HG03558 (cell line): ENCODE data around the gene SLC27A4.
"Not testable (repeated sequence)": the region's sequence is repeated elsewhere in the genome, so short reads cannot be mapped to it uniquely, and the experiment has no call there.

Experiments
- ATAC-seq: cut with Tn5 transposase; IDR thresholded peaks from one replicate; pipeline ENCODE4 v1.9.1; 2021; ENCODE audit warnings: moderate number of reproducible peaks; ENCODE audit not compliant: unreplicated experiment; ENCODE audit errors: extremely low read depth

The SLC27A4 gene

DNA sequence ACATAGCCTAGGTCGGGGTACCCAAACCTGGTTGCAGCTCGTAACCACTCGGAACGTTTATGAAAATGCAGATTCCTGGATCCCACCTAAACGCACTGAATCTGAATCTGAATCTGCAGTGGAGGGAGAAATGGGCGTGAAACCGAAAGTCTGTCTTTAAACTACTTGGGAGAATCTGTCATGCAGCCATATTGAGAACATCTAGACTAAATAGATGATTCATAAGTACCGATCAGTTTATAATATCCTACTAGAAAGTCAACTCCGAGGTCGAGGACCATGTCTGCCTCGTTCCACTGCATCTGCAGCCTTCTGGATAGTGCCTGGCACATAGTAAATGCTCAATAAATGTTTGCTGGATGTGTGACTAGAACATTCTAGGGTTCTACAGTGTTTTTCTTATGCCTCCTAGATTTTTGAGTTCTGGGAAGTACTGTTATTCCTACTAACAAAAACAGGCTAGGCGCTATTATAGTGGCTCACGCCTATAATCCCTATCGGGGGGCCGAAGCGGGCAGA is 17.1 kb upstream of the SLC27A4 start:
- ATAC-seq, result no peak

GRCh38 chr9:128323791-128324190 is 16.5 kb upstream of the SLC27A4 start:
- no peak for ATAC-seq

DNA sequence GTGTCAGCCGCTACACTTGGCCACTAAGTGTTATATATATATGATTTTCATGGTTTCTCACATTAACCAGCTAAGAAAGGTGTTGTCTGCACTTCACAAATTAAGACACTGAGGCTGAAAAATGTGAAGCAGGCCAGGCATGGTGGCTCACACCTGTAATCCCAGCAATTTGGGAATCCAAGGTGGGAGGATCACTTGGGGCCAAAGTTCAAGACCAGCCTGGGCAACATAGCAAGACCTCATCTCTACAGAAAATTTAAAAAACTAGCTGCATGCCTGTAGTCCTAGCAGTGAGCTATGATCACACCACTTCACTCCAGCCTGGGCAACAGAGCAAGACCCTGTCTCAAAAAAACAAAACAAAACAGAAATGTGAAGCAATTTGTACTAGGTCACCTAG is 15.9 kb upstream of the SLC27A4 start:
- no peak for ATAC-seq

- no peak for ATAC-seq
Observed at GRCh38 chr9:128325629-128326028, 14.7 kb upstream of the SLC27A4 start.

- no peak for ATAC-seq
Observed at GRCh38 chr9:128333451-128333869, 6.9 kb upstream of the SLC27A4 start.

DNA sequence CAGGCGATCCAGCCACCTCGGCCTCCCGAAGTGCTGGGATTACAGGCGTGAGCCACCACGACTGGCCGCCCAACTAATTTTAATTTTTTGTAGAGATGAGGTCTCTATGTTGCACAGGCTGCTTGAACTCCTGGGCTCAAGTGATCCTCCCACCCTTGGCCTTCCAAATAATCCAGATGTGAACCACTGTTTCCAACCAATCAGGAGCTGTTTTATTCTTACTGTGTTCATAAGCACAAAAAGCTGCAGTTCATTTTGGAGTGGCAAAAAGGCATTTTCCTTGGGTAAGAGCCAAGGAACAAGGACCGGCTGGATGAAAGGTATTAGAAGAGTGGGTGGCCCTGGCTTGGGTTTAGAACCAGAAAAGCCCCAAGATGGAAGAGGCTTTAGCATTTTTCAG is 5.2 kb upstream of the SLC27A4 start:
- ATAC-seq, result no peak

DNA sequence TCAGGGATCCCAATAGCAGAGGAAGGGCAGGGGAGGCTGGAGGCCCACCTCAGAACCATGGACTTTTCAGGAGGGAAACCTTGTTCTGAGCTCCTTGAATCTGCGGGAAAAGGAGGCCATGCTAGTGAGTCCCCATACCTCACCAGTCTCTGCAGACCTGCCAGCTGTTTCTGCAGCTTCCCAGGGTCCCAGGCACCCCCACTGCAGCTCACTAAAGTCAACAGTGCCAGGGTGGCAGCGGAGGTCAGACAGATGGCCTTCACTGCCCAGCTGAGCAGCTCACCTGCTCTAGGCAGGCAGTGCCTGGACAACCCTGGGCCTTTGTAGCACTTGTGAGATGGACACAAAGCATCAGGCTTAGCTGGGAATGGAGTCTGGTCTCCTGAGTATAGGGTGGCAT is 4.4 kb upstream of the SLC27A4 start:
- ATAC-seq, result no peak

DNA sequence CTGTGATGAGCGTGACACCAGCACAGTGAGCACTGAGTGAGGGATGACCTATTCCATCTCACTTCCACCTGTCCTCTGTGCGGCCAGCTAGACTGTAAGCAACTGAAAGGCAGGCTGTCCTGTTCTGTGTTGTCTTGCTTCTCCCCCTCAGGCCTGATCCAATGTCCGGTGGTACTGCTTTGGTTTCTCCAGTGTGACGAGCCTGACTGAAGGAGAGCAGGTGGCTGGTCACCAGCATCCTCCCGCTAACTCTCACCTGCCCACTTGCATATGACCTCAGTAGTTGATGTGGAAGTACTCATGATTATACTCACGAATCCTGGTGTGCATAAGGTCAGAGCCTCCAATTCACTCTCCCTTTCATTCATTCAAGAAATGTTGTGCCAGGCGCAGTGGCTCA is 2.4 kb upstream of the SLC27A4 start:
- no peak for ATAC-seq

DNA sequence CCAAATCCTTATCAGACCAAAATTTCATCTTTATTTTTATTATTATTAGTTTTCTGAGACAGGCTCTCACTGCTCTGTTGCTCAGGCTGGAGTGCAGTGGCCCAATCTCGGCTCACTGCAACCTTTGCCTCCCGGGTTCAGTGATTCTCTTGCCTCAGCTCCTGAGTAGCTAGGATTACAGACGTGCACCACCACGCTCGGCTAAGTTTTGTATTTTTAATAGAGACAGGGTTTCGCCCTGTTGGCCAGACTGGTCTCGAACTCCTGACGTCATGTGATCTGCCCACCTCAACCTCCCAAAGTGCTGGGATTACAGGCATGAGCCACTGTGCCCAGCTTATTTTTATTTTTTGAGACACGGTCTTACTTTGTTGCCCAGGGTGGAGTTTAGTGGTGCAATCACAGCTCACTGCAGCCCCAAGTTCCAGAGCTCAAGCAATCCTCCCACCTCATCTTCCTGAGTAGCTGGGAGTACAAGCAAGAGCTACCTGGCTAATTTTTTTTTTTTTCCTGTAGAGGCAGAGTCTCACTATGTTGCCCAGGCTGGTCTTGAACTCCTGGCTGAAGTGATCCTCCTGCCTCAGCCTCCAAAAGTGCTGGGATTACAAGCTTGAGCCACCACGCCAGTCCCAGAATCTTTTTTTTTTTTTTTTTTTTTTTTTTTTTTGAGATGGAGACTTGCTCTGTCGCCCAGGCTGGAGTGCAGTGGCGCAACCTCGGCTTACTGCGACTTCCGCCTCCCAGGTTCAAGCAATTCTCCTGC is 1.3 kb upstream of the SLC27A4 start:
- not testable (repeated sequence) for ATAC-seq

- ATAC-seq, result no peak
Observed at GRCh38 chr9:128340691-128341434, 536 bp downstream of the SLC27A4 start.

- ATAC-seq, result no peak
Observed at GRCh38 chr9:128341435-128341849, 1.1 kb downstream of the SLC27A4 start.

- no peak for ATAC-seq
Observed at GRCh38 chr9:128342971-128343680, 2.8 kb downstream of the SLC27A4 start.

DNA sequence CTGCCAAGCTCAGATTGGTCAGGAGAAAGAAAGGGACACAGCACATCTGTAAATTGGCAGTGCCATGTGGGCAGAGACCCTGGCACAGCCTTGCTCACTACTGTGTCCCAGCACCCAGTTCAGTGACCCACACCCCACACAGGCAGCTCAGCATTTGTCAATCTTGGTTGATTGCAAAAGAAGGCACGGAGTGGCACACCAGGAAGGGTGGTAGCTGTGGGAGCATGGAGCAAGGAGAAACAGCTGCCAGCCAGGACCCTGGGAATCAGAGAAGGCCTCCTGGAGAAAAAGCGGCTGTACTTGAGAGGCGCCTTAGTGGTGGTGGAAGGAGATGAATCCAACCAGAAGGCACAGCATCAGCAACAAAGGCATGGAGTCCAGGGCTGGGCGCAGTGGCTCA is 3.5 kb downstream of the SLC27A4 start:
- ATAC-seq, result no peak

DNA sequence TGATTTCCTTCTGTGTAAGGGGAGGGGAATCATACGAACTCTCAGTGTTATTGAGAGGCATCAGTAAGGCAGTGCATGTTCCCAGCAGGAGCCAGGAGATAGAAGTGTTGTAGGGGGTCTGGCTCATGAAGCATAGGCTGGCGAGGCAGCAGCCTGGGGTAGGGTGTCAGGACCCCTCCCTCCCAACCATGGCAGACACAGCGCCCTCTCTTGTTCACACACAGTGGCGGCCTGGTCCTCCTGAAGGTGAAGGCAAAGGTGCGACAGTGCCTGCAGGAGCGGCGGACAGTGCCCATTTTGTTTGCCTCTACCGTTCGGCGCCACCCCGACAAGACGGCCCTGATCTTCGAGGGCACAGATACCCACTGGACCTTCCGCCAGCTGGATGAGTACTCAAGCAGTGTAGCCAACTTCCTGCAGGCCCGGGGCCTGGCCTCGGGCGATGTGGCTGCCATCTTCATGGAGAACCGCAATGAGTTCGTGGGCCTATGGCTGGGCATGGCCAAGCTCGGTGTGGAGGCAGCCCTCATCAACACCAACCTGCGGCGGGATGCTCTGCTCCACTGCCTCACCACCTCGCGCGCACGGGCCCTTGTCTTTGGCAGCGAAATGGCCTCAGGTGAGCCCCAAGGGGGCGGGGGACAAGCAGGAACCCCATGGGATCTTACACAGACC is 4.7 kb downstream of the SLC27A4 start:
- ATAC-seq, result no peak

DNA sequence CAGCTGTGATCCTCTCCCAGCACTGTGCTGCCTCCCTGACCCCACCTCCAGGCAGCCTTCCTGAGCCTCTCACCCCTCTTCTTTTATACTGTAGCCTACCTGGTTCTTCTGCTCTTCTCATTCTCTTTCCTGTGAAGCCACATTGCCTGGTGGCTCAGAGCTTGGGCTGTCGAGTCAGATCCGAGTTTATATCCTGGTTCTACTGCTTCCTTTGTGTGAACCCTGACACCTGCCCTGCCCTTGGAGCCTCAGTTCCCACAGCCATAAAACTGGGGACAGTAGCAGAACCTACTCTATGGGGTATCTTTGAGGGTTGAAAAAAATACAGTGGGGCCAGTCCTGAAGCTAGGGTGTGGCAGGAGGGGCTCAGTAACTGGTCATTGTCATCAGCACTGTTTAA is 8.8 kb downstream of the SLC27A4 start:
- ATAC-seq, result no peak

DNA sequence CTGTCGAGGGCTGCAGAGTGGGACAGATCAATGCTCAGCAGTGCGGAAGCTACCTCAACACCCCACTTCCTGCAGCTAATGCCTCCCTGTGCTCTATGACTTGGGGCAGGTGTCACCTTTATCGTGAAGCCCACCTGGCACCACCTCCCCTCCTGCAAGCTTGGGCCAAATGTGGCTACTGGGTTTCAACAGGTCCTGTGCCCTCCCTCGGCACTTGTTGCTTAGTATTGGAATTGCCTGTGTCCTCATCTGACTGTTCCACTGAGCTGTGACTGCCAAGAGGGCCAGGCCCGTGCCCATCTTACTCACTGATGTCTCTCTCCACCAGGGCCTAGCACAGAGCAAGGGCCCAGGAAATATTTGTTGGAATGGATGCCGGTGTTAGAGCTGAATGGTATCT is 9.4 kb downstream of the SLC27A4 start:
- no peak for ATAC-seq

- ATAC-seq, result no peak
Observed at GRCh38 chr9:128355451-128355850, 15.1 kb downstream of the SLC27A4 start.

DNA sequence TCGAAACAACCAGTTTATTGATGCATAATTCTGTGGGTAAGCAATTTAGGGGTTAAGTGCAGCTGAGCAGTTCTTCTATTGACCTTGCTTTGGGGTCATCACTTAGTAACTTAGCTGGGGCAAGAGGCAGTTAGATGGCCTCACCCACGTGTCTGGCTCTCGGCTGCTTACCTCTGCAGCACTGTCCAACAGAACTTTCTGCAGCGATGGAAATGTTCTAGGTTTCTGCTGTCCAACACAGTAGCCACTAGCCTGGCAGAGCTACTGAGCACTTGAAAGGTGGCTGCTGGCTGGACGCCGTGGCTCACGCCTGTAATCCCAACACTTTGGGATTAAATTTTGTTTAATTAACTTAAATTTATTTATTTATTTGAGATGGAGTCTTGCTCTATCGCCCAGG is 17.8 kb downstream of the SLC27A4 start:
- ATAC-seq, result no peak

- no peak for ATAC-seq
Observed at GRCh38 chr9:128358861-128359260, 18.5 kb downstream of the SLC27A4 start.

GRCh38 chr9:128360826-128361225 is 20.5 kb downstream of the SLC27A4 start:
- ATAC-seq, result no peak
